HepG2 (cell line): ENCODE measurements around the gene NCOA7. TPM values are rescaled to one million over a fixed set of nuclear protein-coding genes. Genes with fewer than 3 reads are reported as not detected.
A peak's percentile ranks its signal among the peaks of the same experiment; 100 is the strongest.

ENCODE experiments used
- BHLHE40 ChIP-seq: IDR thresholded peaks from 2 replicates; pipeline ENCODE4 v1.6.1; 2011; ENCODE audit warnings: low read length, improper control_type of control experiment
- CERS6 ChIP-seq: sonication (generic); formaldehyde crosslinking; IDR thresholded peaks from 2 replicates; pipeline ENCODE4 v1.5.0; 2020; ENCODE audit warnings: missing genetic modification reagents
- GATA4 ChIP-seq: sonication (generic); IDR thresholded peaks from 2 replicates; pipeline ENCODE4 v1.6.1; 2016; ENCODE audit warnings: antibody characterized with exemption, low read depth, borderline replicate concordance
- ISX ChIP-seq: sonication (generic); formaldehyde crosslinking; conservative IDR thresholded peaks from 2 replicates; pipeline ENCODE4 v1.5.0; 2020; ENCODE audit warnings: missing genetic modification reagents
- NFIC ChIP-seq: IDR thresholded peaks from 2 replicates; pipeline ENCODE4 v1.6.1; 2012; ENCODE audit warnings: mild to moderate bottlenecking, low read length, inconsistent platforms
- NFKB2 ChIP-seq: sonication (generic); formaldehyde crosslinking; IDR thresholded peaks from 2 replicates; pipeline ENCODE4 v1.4.0; 2020; ENCODE audit warnings: missing genetic modification reagents, borderline replicate concordance
- NR2F1 ChIP-seq, 2 experiments: fragments of 450-650 bp in 1 of 2; formaldehyde crosslinking in 1 of 2; IDR thresholded peaks; 2 replicates each; pipeline versions ENCODE4 v1.5.0 to v1.6.1; 2016 to 2020; ENCODE audit warnings: mild to moderate bottlenecking in 1 of 2, missing compliant biosample characterization in 1 of 2, missing genetic modification reagents in 1 of 2, moderate library complexity in 1 of 2
- NR2F6 ChIP-seq, 2 experiments: IDR thresholded peaks; 2 replicates each; pipeline ENCODE4 v1.6.1; 2016; ENCODE audit warnings: antibody characterized with exemption in 1 of 2, mild to moderate bottlenecking in 1 of 2
- SOX5 ChIP-seq: IDR thresholded peaks from 2 replicates; pipeline ENCODE4 v1.6.1; 2016; ENCODE audit warnings: borderline replicate concordance
- TRIM24 ChIP-seq: sonication (generic); formaldehyde crosslinking; IDR thresholded peaks from 2 replicates; pipeline ENCODE4 v1.8.0; 2022; ENCODE audit warnings: mild to moderate bottlenecking, missing genetic modification reagents
- ZBTB40 ChIP-seq, 2 experiments: fragments of 450-650 bp in 1 of 2; sonication (generic) in 1 of 2; formaldehyde crosslinking in 1 of 2; IDR thresholded peaks; 2 replicates each; pipeline versions ENCODE4 v1.6.1 to v1.8.0; 2016 to 2022; ENCODE audit warnings: antibody characterized with exemption in 1 of 2, mild to moderate bottlenecking in 1 of 2, missing genetic modification reagents in 1 of 2
- ZBTB7A ChIP-seq: sonication (generic); formaldehyde crosslinking; IDR thresholded peaks from 2 replicates; pipeline ENCODE4 v1.8.0; 2022; ENCODE audit warnings: mild to moderate bottlenecking, missing genetic modification reagents
- ZNF687 ChIP-seq: sonication (generic); formaldehyde crosslinking; IDR thresholded peaks from 2 replicates; pipeline ENCODE4 v1.5.1; 2020; ENCODE audit warnings: mild to moderate bottlenecking, missing genetic modification reagents, moderate library complexity
- polyA plus RNA-seq, 8 experiments: library from polyadenylated mRNA; depleted of rRNA in 3 of 8; stranded (reverse) in 7 of 8; unstranded in 1 of 8; fragments of >200 nt; fragmentation: Illumina TruSeq in 4 of 8; extraction: Trizol in 4 of 8; gene quantifications; 2 replicates each; pipeline versions ENCODE4 v1.2.1 to v1.2.3, GENCODE V29; 2011 to 2016; ENCODE audit warnings: low read depth in 4 of 8, missing spikeins in 1 of 8, mixed read lengths in 1 of 8; ENCODE audit not compliant: insufficient read depth in 1 of 8
- total RNA-seq, 5 experiments: library from RNA; depleted of rRNA; stranded (reverse); fragments of >200 nt; fragmentation: Illumina TruSeq; extraction: Trizol; gene quantifications; 2 replicates each; pipeline ENCODE4 v1.2.3, GENCODE V29; 2016; ENCODE audit warnings: low read depth in 1 of 5
- TF ChIP-seq, protein P1 (sequence below): sonication (generic); formaldehyde crosslinking; IDR thresholded peaks from 2 replicates; pipeline ENCODE4 v1.8.1; 2023; ENCODE audit warnings: mild to moderate bottlenecking, moderate library complexity, missing genetic modification reagents

Gene NCOA7
- total and polyA plus RNA-seq, 2 of the 13 experiments (the other 11 are each of a cell fraction or from before 2014, with no cell fraction given) = 13.6 to 20.8 TPM

- TF ChIP-seq ZNF687 (CRISPR knock-in tag) = no peak
- TF ChIP-seq ZBTB40 (IDR thresholded peaks at IDR 0.05) = no peak
- no peak for TF ChIP-seq ZBTB40 (CRISPR knock-in tag; IDR thresholded peaks at IDR 0.05)
- TF ChIP-seq CERS6 (CRISPR knock-in tag) = no peak
- TF ChIP-seq GATA4 = no peak
- no peak for TF ChIP-seq ISX (CRISPR knock-in tag)
- no peak for TF ChIP-seq BHLHE40
- 0 out of 2 replicates have a peak, but pooled peaks have one; percentile 29 for TF ChIP-seq SOX5 (CRISPR knock-in tag)
- TF ChIP-seq NFKB2 (CRISPR knock-in tag) = no peak
- TF ChIP-seq NR2F1 (CRISPR knock-in tag; IDR thresholded peaks at IDR 0.05) = no peak
- no peak for TF ChIP-seq NFIC
- no peak for TF ChIP-seq ZBTB7A (CRISPR knock-in tag)
- TF ChIP-seq NR2F6 (IDR thresholded peaks at IDR 0.05) = no peak
- no peak for TF ChIP-seq NR2F6 (CRISPR knock-in tag; IDR thresholded peaks at IDR 0.05)
- no peak for TF ChIP-seq TRIM24
- TF ChIP-seq, protein P1, sequence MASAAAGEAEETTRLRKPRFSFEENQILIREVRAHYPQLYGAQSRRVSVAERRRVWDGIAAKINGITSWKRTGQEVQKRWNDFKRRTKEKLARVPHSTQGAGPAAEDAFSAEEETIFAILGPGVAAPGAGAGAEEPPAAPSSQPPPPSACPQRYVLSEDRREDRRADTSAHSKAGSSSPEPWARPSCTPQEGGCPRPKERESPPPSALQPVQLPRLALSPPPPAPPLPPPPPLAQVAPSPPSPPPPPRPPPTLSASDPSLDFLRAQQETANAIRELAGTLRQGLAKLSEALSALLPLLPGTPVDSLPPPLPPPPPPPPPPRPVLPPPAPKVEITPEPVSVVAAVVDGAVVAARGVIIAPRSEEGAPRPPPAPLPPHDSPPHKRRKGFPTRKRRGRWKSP = no peak
Measured at GRCh38 chr6:125899726-125900182, 109.0 kb downstream of the NCOA7 start (continued).
